Measurements from ENCODE around the gene NTRK1.
A peak's percentile ranks its signal among the peaks of the same experiment; 100 is the strongest.

The NTRK1 gene

DNA sequence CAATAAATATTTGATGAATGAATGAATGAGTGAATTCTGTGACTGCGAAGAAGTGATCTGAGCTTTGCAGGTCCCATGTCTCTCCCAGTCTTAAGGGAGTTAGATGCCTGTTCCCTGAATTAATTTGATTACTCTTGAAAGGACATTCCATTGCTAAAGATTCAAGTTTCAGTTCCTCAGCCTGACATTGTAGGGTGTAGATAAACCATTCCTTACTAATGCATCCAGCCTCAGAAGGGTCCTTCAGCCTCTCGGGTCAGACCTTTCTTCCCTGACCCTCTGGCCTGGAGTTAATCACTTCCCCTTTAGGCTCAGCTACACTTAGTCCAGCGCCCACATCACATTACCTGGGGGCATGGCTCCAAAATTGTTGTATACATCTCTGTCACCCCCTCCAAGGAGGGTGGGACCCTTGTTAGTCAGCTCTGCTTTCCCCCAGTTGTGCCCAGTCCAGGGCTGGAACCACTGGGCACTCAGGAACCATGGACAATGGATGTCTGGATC is 4.3 kb upstream of the NTRK1 start:
- DNase-seq, result no peak

DNA sequence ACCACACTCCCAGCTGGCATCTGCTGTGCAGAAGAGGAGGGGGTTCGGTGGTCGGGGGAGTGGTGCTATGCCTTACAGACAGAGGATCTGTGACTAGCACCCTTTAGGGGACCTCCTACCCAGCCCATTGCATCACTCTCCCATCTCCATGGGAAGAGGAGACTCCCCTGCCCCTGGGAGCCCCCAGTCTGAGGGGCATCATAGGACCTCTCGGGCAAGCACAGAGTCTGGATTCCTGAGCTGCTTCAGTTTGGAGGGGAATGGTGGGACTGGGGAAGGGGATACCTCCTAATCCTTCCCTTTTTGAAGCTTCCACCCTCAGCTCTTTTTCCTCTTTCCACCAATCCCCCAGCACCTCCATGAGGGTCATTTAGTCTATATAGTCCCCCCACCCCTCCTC is 3.1 kb upstream of the NTRK1 start:
- DNase-seq, result no peak

DNA sequence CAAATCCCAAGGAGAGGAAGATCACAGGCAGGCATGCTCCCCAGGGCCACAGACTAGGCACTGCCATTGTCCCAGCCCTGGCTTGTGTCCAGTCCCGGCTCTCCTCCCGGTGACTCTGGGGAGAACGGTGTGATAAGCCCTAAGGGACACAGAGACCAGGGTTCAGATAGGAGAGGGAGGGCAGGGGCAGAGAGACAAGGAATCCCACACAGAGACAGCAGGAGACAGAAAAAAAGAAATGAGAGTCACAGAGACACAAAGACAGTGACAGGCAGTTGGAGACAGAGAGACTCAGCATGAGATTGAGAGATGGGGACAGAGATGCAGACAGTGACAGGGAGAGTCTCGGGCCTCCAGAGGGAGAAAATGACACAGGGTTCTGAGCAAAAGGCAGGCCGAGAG is 2.1 kb upstream of the NTRK1 start:
- no peak for DNase-seq

DNA sequence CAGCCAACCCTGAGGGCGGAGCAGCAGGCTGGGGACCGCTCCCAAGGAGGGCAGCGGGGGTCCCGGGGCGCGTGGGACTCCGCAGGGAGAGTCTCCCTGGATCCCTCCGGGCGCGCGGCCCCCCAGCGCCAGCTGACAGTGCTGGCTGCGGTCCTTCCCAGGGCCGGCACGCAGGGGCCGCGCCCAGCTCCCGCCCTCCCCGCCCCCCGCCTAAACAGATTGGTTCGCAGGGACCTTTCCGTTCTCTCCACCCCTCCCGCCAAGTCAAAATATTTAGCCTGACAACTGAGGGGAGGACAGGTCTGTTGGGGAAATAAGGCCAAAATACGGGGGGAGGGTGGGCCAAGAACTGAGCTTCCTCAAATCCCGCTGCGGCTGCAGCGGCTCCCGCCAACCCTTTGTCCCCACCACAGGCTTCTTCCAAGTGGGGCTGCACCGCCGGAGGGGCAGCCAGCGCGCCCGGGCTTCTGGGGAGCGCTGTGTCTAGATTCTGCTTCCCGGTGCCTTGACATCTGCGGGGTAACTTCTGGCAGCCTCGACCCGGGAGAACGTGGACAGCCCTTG is 1.6 kb upstream of the NTRK1 start, which contains the start of gene INSRR:
INSRR (minus strand) TSS at position 159 of the 564 bp plus-strand sequence. CDS start 496 bp downstream, outside the sequence.
- DNase-seq, result no peak

- peak in 2 of 51 donors; percentile 15 to 20 for DNase-seq
Measured at GRCh38 chr1:156859523-156860112, 1.0 kb upstream of the NTRK1 start.

DNA sequence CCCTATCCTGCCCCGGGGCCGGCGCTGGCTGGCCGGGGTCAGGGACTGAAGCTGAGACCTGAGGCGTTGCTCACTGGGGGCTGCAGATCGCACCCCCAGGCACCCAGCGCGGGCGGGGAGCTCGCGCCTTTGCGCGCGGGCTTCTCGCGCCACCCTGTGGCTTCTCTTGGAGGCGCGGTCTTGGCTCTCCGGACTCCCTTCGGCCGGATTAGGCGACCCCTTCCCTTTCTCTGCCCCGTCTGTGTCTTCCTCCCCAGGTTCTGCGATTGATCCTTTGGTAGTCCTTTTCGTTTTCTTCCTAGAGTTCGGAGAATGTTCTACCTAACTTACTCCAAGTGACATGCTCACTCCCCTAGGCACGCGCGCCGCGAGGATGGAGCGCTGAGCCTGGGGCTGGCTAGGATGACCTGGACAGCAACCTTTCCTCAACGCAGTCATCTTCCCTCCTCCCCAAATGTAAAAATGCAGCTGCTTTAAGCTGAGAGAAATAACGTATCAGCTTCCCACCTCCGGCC is 495 bp upstream of the NTRK1 start:
- DNase-seq, result peak in 32 of 51 donors; percentile 6 to 65 (median 20)

DNA sequence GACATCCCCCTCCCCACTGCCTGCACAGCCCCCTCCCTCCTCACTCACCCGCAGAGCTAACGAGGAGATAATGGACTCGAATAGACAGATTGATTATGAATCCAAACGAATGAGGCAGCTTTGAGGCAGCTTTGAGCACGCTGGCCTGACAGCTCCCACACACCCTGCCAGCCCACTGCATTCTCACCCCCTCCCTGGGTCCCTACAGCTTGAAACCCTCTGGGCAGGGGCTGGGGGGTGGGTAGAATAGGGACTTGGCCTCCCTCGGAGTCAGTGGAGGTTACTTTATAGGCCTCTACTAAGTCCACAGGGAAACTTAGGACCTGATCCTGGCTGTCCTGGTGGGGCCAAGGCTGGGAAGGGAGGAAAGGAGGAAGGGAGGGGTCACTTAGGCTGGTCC is 1.9 kb downstream of the NTRK1 start:
- DNase-seq, result no peak

GRCh38 chr1:156862997-156863599 is 2.4 kb downstream of the NTRK1 start:
- DNase-seq, result no peak

- no peak for DNase-seq
Measured at GRCh38 chr1:156863631-156864030, 3.0 kb downstream of the NTRK1 start.

DNA sequence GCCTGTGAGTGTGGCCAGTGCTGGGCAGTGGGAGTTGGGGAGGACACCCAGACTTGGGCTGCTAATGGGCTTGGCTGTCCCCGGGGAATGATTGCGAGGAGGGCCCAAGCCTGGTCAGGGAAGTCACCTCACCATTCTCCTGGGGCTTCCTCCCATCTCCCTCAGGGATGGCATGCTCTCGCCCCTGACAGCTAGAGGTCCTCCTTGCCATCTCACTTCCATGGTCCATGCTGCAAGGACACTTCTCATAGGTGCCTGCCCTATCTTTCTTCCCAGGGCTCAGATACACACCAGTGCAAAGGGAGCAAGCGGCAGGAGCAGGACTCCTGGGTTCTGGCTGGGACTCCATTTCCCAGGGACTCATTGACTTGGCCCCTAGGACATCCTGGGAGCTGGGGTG is 4.1 kb downstream of the NTRK1 start:
- no peak for DNase-seq

DNA sequence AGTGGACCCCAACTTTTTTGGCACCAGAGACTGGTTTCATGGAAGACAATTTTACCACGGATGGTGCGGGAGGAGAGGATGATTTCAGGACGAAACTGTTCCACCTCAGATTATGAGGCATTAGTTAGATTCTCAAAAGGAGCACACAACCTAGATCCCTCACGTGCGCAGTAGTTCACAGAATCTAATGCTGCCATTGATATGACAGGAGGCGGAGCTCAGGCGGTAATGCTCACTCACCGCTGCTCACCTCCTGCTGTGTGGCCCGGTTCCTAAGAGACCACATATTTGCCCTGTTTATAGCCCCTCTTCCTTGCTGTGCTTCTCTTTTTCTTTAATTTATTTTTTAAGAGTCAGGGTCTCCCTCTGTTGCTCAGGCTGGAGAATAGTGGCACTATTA is 4.6 kb downstream of the NTRK1 start:
- no peak for DNase-seq

- no peak for DNase-seq
Measured at GRCh38 chr1:156865865-156866248, 5.2 kb downstream of the NTRK1 start.

GRCh38 chr1:156866249-156866909 is 5.7 kb downstream of the NTRK1 start:
- no peak for DNase-seq

- no peak for DNase-seq
Measured at GRCh38 chr1:156868341-156868740, 7.7 kb downstream of the NTRK1 start.

DNA sequence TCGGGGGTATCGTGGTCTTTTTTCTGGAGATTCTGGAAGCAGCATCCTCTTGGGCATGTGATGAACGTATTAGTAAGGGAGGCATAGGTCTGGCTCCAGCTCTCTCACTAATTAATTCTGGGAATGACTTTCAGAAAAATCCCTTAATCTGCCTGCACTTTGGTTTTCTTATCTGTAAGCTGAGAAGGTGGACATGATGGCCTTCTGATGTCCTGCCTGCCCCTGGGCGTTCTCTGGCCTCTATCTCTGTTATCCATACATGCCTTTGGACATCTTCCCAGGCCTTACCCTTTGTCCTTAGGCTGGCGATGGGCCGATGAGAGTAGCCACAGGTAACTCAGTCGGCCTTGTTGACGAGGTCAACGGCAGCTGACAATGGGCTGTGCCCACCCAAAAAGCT is 8.8 kb downstream of the NTRK1 start:
- DNase-seq, result no peak

DNA sequence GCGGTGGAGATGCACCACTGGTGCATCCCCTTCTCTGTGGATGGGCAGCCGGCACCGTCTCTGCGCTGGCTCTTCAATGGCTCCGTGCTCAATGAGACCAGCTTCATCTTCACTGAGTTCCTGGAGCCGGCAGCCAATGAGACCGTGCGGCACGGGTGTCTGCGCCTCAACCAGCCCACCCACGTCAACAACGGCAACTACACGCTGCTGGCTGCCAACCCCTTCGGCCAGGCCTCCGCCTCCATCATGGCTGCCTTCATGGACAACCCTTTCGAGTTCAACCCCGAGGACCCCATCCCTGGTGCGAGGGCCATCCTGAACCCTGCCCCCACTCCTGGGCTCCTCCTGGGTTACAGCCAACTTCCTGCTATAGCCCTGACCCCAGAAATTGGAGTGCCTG is 13.0 kb downstream of the NTRK1 start:
- no peak for DNase-seq

GRCh38 chr1:156874142-156874541 is 13.5 kb downstream of the NTRK1 start:
- no peak for DNase-seq

GRCh38 chr1:156874572-156875340 is 14.1 kb downstream of the NTRK1 start:
- no peak for DNase-seq

DNA sequence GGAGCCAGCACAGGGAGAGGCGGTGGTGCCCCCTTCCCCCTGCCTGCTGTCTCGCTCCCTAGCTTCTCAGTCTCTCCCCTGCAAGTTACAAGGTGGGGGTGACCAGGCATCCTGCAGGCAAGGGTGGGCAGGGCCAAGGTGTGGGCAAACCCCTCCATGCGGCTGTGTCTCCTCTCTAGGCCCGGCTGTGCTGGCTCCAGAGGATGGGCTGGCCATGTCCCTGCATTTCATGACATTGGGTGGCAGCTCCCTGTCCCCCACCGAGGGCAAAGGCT is 14.6 kb downstream of the NTRK1 start:
- DNase-seq, result no peak

GRCh38 chr1:156876281-156876680 is 15.6 kb downstream of the NTRK1 start:
- DNase-seq, result no peak

DNA sequence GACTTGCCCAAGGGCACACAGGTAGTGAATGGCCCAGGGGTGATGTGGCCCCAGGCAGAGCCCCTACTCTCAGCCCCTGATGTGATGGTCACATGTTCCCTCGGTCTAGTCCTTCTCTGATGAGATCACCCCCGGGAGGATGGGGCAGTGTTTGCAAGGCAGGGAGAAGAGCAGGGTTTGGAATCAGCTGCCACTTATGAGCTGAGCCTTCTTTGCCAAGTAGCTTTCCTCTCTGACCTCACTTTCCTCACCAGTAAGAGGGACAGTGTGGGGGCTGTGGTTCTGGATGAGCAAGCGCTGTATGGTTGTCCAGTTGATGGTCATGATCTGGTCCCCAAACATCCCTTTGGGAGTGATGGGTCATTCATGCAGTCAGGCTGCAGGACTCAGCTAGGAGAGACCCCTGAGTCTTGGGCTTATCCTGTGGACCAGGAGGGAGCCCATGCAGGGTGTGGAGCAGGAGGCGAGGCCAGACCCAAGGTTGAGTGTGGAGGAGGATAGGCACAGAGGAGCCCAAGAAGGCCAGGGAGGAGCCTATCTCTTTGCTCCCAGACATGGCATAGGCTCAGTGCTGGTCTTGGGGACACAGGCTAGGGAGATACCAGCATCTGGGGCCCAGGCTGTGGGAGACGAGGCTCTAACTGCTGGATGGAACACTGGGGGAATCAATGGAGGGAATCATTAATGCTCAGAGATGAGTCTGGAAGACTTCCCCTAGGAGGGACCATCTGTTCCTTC is 16.9 kb downstream of the NTRK1 start:
- DNase-seq, result no peak

All from hypothalamus (tissue), 51 donors.